Vagina (tissue), 2 donors: ENCODE results near the gene NAPEPLD. TPM values are rescaled to one million over a fixed set of nuclear protein-coding genes. Genes with fewer than 3 reads are reported as not detected.

ENCODE experiments used
- DNase-seq, 2 donors: peaks; one replicate each; pipeline ENCODE4 v3.0.0-alpha.2; 2017; ENCODE audit errors: extremely low spot score in 2 of 2
- H3K27ac ChIP-seq: fragments of 200-600 bp; sonication (generic); one replicate; pipeline ENCODE4 v1.5.1; 2019
- H3K27me3 ChIP-seq: fragments of 200-600 bp; sonication (generic); one replicate; pipeline ENCODE4 v1.5.1; 2019
- H3K36me3 ChIP-seq, 2 donors: fragments of 200-600 bp; sonication (generic); one replicate each; pipeline ENCODE4 v1.5.1; 2017 to 2019
- H3K4me1 ChIP-seq: fragments of 200-600 bp; sonication (generic); one replicate; pipeline ENCODE4 v1.5.1; 2019
- H3K4me3 ChIP-seq, 2 donors: fragments of 200-600 bp; sonication (generic); 1 replicate in 1 of 2; 2 replicates in 1 of 2; pipeline ENCODE4 v1.5.1; 2016 to 2019
- H3K9me3 ChIP-seq: fragments of 200-600 bp; sonication (generic); one replicate; pipeline ENCODE4 v1.5.1; 2019
- POLR2A ChIP-seq, 2 donors: fragments of 450-650 bp; IDR thresholded peaks; one replicate each; pipeline ENCODE4 v1.6.1; 2017; ENCODE audit warnings: antibody characterized with exemption in 2 of 2, mild to moderate bottlenecking in 2 of 2, moderate library complexity in 2 of 2
- POLR2AphosphoS5 ChIP-seq, 2 donors: sonication (generic); formaldehyde crosslinking; IDR thresholded peaks; one replicate each; pipeline ENCODE4 v1.9.0; 2017; ENCODE audit warnings: antibody characterized with exemption in 2 of 2, mild to moderate bottlenecking in 2 of 2, low read depth in 1 of 2; ENCODE audit not compliant: insufficient read depth in 1 of 2
- intact Hi-C: fragments of 100-400 bp; cut with DNase I; formaldehyde crosslinking; loops from one replicate; pipeline ENCODE4 v1.15.1; 2023
- total RNA-seq: library from RNA; depleted of rRNA; stranded (reverse); fragments of >200 nt; gene quantifications from one replicate; pipeline ENCODE4 v1.2.3, GENCODE V29; 2016
- TF ChIP-seq, protein P1 (sequence below), 3 experiments: fragments of 450-650 bp in 2 of 3; fragments of 200-600 bp in 1 of 3; sonication (generic) in 1 of 3; IDR thresholded peaks; one replicate each; pipeline ENCODE4 v1.5.1; 2017 to 2019; ENCODE audit warnings: antibody characterized with exemption in 3 of 3, mild to moderate bottlenecking in 2 of 3, moderate library complexity in 2 of 3

The NAPEPLD gene
- total RNA-seq, 1 donor from 2014 or later = 15.0 TPM

DNA sequence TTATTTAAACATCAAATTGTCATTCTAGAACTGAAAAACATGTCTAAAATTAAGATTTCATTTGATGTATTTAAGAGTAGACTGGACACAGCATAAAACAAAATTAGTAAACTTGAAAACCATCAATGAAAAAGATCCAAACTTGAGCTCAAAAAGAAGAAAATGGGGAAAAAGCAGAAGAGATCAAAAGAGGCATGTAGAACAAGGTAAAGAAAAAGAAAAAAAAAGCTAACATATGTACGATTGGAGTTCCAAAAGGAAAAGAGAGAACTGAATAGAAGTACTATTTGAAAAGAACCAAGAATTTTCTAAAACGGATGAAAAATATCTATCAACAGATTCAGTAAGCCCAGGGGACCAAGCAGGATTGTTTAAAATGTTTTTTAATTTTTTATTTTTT lies 77.9 kb downstream of the NAPEPLD start:
- intact Hi-C loops = no loop called here
- no peaks in the 10 kb centered on the region for H3K9me3 ChIP-seq

DNA sequence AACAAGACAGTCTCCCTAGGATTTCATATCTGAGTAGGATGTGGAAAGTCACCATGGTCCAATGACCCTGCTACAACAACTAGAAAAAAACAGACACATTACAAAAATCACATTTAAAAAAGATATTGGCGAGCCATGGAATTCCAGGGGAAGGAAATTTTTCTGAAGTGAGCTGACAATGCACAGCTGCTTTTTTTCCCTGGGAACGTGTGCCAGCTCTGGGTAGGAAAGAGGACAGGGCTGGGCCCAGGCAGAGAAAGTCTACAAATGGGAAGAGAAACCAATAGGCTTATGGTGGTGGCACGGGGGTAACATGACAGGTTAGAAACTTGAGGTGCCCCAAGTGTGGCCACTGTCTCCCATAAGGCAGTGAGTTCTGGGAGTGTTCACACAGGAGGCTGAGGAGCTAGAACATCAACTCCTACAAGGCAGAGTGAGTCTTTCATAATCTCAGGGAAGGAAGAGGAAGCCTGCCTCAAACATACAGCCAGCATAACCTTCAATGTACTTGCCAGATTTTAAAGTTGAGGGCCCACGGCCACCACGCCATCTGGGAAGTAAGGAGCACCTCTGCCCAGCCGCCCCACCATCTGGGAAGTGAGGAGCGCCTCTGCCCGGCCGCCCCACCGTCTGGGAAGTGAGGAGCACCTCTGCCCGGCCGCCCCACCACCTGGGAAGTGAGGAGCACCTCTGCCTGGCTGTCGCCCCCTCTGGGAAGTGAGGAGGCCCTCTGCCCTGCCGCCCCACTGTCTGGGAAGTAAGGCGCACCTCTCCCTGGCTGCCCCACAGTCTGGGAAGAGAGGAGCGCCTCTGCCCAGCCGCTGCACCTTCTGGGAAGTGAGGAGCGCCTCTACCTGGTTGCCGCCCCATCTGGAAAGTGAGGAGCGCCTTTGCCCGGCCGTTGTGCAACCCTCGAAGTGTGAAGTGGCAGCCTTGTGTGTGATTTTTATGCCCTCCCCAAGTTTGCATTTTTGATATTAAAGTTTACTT lies 80.2 kb downstream of the NAPEPLD start:
- Histone ChIP-seq H3K4me3 (no peak overlapping the region), H3K4me1 (peaks cover 4% of the 10 kb centered on the region), H3K9me3 (no peaks in the 10 kb centered on the region), H3K27me3 (no peaks in the 10 kb centered on the region), H3K27ac (no peak overlapping the region), H3K36me3 (no peaks in the 10 kb centered on the region)
- TF ChIP-seq, protein P1, sequence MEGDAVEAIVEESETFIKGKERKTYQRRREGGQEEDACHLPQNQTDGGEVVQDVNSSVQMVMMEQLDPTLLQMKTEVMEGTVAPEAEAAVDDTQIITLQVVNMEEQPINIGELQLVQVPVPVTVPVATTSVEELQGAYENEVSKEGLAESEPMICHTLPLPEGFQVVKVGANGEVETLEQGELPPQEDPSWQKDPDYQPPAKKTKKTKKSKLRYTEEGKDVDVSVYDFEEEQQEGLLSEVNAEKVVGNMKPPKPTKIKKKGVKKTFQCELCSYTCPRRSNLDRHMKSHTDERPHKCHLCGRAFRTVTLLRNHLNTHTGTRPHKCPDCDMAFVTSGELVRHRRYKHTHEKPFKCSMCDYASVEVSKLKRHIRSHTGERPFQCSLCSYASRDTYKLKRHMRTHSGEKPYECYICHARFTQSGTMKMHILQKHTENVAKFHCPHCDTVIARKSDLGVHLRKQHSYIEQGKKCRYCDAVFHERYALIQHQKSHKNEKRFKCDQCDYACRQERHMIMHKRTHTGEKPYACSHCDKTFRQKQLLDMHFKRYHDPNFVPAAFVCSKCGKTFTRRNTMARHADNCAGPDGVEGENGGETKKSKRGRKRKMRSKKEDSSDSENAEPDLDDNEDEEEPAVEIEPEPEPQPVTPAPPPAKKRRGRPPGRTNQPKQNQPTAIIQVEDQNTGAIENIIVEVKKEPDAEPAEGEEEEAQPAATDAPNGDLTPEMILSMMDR (IDR thresholded peaks at IDR 0.05) = no peak
- TF ChIP-seq POLR2A (IDR thresholded peaks at IDR 0.05) (no peak), POLR2AphosphoS5 (IDR thresholded peaks at IDR 0.05; ENCODE audit: insufficient read depth in 1 of 2, low read depth in 1 of 2) (no peak)
- intact Hi-C loops = no loop called here
- no peak for DNase-seq

More for the DNA sequence above, 77.9 kb downstream of the NAPEPLD start:
- H3K4me1 ChIP-seq = peaks cover 14% of the 10 kb centered on the region
- TF ChIP-seq POLR2A (IDR thresholded peaks at IDR 0.05) (no peak), POLR2AphosphoS5 (IDR thresholded peaks at IDR 0.05; ENCODE audit: insufficient read depth in 1 of 2, low read depth in 1 of 2) (no peak)
- TF ChIP-seq, protein P1 (IDR thresholded peaks at IDR 0.05) = no peak
- H3K4me3 ChIP-seq = no peak overlapping the region
- no peak overlapping the region for H3K27ac ChIP-seq
- no peaks in the 10 kb centered on the region for H3K27me3 ChIP-seq
- no peaks in the 10 kb centered on the region for H3K36me3 ChIP-seq
- DNase-seq = no peak

DNA sequence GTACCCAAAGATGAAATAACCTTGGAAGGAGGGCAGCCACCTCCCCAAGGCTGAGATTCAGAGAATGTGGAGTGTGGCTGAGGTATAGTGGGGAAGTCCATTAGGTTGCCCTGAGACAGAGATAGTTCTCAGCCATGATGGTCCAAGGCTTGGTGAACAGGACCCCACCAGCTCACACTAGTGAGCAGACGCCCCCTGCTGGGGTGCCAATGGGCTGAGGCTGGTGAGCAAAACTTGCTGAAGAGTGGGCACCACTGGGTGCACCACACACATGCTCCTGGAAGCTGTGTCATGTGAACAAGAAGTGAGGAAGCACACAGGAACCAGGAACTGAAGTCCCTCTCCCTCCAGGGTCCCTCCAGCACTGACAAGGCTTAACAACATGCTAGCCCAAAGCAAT lies 83.2 kb downstream of the NAPEPLD start:
- no peaks in the 10 kb centered on the region for H3K4me1 ChIP-seq
- H3K27ac ChIP-seq = no peak overlapping the region
- H3K4me3 ChIP-seq = no peak overlapping the region
- H3K36me3 ChIP-seq = no peaks in the 10 kb centered on the region
- H3K9me3 ChIP-seq = no peaks in the 10 kb centered on the region
- DNase-seq = no peak
- intact Hi-C loops = no loop called here
- no peaks in the 10 kb centered on the region for H3K27me3 ChIP-seq
- TF ChIP-seq, protein P1 (IDR thresholded peaks at IDR 0.05) = peak in 1 of 3 experiments; percentile 15
- no peak for TF ChIP-seq POLR2A (IDR thresholded peaks at IDR 0.05)
- TF ChIP-seq POLR2AphosphoS5 (IDR thresholded peaks at IDR 0.05; ENCODE audit: insufficient read depth in 1 of 2, low read depth in 1 of 2) = no peak

DNA sequence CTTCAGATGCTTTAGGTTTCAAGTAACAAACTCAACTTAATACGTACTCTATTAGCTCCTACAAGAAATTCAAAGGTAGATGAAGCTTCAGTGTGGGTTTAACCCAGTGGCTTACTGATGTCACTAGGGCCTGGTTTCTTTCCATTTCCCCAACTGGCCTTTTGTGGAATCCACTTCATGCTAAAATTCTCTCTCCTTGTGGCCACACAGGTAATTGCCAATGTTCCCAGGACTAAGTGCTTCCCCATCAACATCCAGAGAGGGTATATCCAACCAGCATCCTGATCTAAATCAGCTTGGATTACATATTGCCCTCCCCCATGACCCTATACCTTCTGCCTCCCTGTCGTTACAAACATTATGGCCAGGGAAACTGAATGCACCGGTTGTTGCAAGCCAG lies 85.0 kb downstream of the NAPEPLD start:
- no peak overlapping the region for H3K27ac ChIP-seq
- H3K36me3 ChIP-seq = no peaks in the 10 kb centered on the region
- intact Hi-C loops = no loop called here
- no peak for DNase-seq
- H3K4me1 ChIP-seq = no peaks in the 10 kb centered on the region
- TF ChIP-seq, protein P1 (IDR thresholded peaks at IDR 0.05) = no peak
- TF ChIP-seq POLR2AphosphoS5 (IDR thresholded peaks at IDR 0.05; ENCODE audit: insufficient read depth in 1 of 2, low read depth in 1 of 2) = no peak
- no peak for TF ChIP-seq POLR2A (IDR thresholded peaks at IDR 0.05)
- no peak overlapping the region for H3K4me3 ChIP-seq
- no peaks in the 10 kb centered on the region for H3K9me3 ChIP-seq
- H3K27me3 ChIP-seq = no peaks in the 10 kb centered on the region

DNA sequence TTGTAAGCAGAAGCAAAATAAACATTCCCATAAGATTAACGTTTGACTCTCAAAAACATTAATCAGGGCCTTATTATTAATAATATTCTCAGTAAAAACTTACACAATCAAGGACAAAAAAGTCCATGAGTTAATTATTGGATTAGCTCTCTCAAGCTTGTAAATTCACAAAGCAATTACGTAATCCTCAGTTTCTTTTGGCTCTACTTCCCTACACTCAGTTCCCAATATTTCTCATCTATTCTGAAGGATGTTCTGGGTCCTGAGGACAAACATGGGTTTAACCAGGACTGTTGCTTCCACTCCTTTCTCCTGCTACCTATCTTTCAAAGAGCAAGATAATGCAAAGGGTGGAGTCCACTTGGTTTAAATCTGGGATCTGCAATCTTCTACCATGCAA lies 89.4 kb downstream of the NAPEPLD start:
- TF ChIP-seq POLR2AphosphoS5 (IDR thresholded peaks at IDR 0.05; ENCODE audit: insufficient read depth in 1 of 2, low read depth in 1 of 2) (no peak), POLR2A (IDR thresholded peaks at IDR 0.05) (no peak)
- TF ChIP-seq, protein P1 (IDR thresholded peaks at IDR 0.05) = no peak

More for the DNA sequence above, 89.4 kb downstream of the NAPEPLD start:
- H3K9me3 ChIP-seq = no peaks in the 10 kb centered on the region
- no peak for DNase-seq
- H3K4me3 ChIP-seq = no peak overlapping the region
- intact Hi-C loops = no loop called here
- no peaks in the 10 kb centered on the region for H3K27me3 ChIP-seq
- no peaks in the 10 kb centered on the region for H3K4me1 ChIP-seq
- H3K36me3 ChIP-seq = no peaks in the 10 kb centered on the region
- H3K27ac ChIP-seq = no peak overlapping the region
